GM13977 (cell line): Measurements from ENCODE around the gene PI4KB.
"Not testable (repeated sequence)": the region's sequence is repeated elsewhere in the genome, so short reads cannot be mapped to it uniquely, and the experiment has no call there.

Source experiments
- DNase-seq: peaks from one replicate; pipeline ENCODE4 v3.0.0; 2012; ENCODE audit warnings: low spot score
- CTCF ChIP-seq: IDR thresholded peaks from 2 replicates; pipeline ENCODE4 v1.5.1; 2012; ENCODE audit warnings: mild to moderate bottlenecking, control low read depth; ENCODE audit not compliant: insufficient read depth; ENCODE audit errors: extremely low read depth, missing control alignments
- in situ Hi-C: fragments of 300-500 bp; cut with MboI; formaldehyde crosslinking; loops from one replicate; pipeline ENCODE4 v1.12.0; 2022; ENCODE audit warnings: low sequenced_read_pairs, low pct_unique_long_range_greater_than_20kb, mixed read lengths, inconsistent platforms; ENCODE audit not compliant: unreplicated experiment

The PI4KB gene

DNA sequence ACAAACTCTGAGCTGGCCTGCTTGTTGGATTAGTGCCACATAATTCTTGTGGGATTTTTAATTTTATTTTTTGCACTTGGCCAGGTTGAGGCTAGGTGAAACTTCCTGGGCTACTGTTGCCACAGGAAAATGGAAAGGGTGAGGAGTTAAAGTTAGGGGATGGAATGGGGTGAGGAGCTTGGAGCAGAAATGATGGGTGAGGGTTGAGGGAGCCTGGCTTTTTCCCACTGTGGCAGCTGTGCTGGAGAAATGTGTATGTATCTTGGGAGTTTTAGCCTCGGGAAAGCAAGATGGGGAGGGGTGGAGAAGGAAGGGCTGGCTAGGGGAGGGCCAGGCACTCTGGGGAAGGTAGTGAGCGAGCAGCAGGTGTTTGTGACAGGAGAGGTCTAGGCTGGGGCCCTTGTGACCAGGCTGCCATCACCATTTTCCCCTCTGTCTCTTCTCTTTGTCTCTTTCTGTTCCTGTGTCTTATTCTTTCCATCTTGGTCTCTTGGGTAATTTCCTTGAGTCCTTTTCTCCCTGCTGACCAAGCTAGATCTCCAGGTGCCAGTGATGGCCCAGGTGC is 43.1 kb downstream of the PI4KB start:
- in situ Hi-C loops: no loop called here
- no peak for DNase-seq
- TF ChIP-seq CTCF: no peak

DNA sequence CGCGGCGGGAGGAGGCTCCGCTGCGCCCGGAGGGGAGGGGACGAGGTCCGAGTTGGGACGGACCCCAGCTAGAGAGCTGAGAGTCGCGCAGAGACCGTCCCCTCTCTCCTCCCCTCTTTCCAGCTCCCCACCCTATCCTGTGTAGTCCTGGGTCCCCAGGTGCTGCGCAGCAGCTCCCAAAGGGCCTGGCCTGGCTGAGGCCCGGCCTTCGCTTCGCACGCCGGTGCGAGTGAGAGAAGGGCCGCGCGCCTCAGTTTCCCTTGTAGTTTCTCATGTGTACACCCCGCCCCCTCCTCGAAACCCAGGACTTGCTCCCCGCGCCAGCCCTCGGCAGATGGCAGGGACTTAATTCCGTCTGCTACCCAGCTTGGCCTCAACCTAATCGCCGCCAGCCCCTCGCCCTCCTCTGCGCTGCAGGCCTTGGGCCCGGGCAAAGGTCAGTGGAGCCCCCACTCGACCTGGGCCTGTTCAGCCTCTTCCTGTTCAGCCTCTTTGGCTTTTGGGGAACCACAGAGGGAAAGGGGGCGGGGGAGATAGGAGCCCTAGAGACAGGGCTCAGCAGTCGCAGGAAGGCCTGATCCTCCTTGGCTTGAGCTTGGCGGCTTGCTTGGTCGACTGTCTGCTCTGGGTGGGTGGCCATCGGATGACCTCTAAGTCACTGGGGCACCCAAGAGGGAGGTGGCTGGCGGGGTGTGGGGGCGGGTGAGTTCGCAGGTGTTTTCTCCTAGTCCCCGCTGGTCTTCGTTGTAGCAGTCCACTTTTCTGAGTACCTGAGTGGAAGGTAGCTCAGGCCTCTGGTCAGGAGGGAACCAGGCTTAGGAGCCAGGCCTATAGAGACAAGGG is 44.1 kb downstream of the PI4KB start:
- peak; percentile 56 for DNase-seq
- in situ Hi-C loops: no loop called here

DNA sequence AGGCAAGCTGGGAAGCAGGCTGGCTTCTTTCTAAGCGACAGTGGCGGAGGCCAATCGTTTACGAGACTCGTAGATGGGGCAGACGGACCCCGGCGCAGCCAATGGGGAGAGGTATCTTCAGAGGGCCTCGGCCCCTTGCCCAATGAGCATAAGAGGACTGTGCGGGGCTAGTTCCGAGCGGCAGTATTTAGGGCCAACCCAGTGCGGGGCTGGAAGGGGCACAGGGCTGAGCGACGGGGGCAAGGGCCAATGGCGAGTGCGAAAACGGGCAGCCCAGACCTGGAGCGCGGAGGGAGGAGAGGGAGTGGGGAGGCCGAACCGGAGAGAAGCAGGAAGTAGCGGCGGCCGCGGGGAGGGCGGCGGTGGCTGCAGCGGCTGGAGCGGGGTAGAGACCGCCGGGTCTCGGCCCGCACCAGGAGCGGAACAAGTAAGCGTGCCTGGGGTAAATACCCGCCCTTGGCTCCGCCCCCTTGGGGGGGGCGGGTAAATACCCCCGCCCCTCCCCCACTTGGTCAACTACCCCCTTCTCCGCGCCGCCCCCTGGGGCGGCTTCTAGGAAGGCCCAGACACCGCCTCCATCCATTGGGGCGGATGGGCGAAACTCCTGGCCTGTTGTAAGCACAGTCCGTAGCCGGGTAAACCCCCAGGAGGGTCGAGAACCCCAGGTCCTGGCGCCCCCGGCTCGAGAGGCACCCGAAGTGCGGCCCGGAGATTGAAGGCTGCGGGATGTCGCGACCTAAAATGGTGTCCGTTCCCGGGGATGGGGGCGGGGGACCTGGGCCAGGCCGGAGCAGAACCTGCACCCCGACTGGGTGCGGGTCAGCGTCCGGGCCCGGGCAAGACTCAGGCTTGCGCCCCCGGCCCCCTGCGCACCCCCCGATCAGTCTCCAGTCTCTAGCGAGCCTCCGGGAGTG is 45.0 kb downstream of the PI4KB start, which contains the start of gene ZNF687:
ZNF687 (plus strand) TSS at position 331 of the 914 bp plus-strand sequence. CDS start 3,993 bp downstream, outside the sequence.
- in situ Hi-C loops: no loop called here
- DNase-seq: peak; percentile 98
- no peak for TF ChIP-seq CTCF

More for the DNA sequence above, 44.1 kb downstream of the PI4KB start:
- TF ChIP-seq CTCF: no peak

DNA sequence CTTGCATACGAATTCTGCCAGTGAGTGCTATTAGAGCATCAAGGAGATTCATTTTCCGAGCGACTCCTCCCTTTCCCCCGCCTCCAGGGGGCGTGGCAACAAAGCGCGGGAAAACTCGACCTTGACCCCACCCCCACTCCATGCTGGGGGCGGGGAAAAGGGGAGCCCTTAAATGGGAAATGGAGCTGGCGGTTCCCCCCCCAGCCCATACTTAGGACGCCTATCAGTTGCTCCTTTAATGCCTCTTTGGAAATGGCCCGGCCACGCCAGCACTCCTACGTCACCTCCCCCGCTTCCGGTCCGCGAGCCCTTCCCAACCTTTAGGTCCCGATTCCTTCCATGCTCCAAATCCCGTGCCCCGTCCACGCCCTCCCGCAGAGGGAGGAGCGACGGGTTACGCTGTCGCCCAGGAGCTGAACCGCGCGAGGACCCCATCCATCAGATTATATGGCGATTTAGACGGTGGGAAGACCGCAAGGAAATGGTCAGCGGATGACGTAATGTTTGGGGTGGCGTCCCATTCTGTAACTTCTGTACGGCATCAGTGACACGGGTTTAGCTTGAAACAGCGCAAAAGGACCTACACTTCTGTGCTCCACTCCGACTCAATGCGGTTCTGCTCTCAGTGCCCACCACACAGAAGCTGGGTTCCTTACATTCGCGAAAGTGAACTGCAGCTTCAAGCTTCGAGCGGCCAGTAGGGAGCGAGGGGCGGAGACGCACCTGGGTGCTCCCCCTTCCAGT is 45.8 kb downstream of the PI4KB start:
- peak; percentile 90 for DNase-seq
- no peak for TF ChIP-seq CTCF
- in situ Hi-C loops: no loop called here

- in situ Hi-C loops: no loop called here
- TF ChIP-seq CTCF: no peak
- no peak for DNase-seq
These were observed 50.0 kb downstream of the PI4KB start for GRCh38 chr1:151277249-151277648.

- not testable (repeated sequence) for DNase-seq
These were observed 51.9 kb downstream of the PI4KB start for GRCh38 chr1:151275341-151275740.

More at GRCh38 chr1:151275341-151275740, 51.9 kb downstream of the PI4KB start:
- in situ Hi-C loops: not testable (repeated sequence)
